ENCODE measurements around the gene AMER2. TPM values are rescaled to one million over a fixed set of nuclear protein-coding genes. Genes with fewer than 3 reads are reported as not detected.
"Not testable (repeated sequence)": the region's sequence is repeated elsewhere in the genome, so short reads cannot be mapped to it uniquely, and the experiment has no call there.

The AMER2 gene
- total and polyA plus RNA-seq, 3 experiments from 2014 or later = not detected

- no peaks in the 10 kb centered on the region for H3K36me3 ChIP-seq (ENCODE audit: insufficient read depth, low read length)
- ChIA-PET POLR2A (no interaction called here), CTCF (no interaction called here)
- no peaks in the 10 kb centered on the region for H3K9me3 ChIP-seq (ENCODE audit: low read length)
- H3K27ac ChIP-seq (ENCODE audit: low read depth, low read length) = no peak overlapping the region
- H3K4me3 Mint-ChIP-seq = no peak overlapping the region
- no peak overlapping the region for H3K4me3 ChIP-seq (ENCODE audit: low read length)
- peaks cover 0 to 3% (median 0%) of the 10 kb centered on the region in 5 donors for H3K9me3 Mint-ChIP-seq
- DNase-seq = no peak
- H3K27me3 Mint-ChIP-seq = peaks cover 43 to 69% of the 10 kb centered on the region in 2 donors
- H3K4me1 Mint-ChIP-seq = peaks cover 9 to 13% (median 9%) of the 10 kb centered on the region in 3 donors
- H3K36me3 Mint-ChIP-seq = no peaks in the 10 kb centered on the region
- H3K27me3 ChIP-seq (ENCODE audit: insufficient read depth, low read length, poor library complexity, severe bottlenecking) = peaks cover 10% of the 10 kb centered on the region
- H3K4me1 ChIP-seq (ENCODE audit: insufficient read depth, low read length) = no peaks in the 10 kb centered on the region
- H3K27ac Mint-ChIP-seq = no peak overlapping the region
Observed at GRCh38 chr13:25170554-25171111, 1.5 kb downstream of the AMER2 start.

GRCh38 chr13:25169951-25170553 is 2.0 kb downstream of the AMER2 start:
- Mint-ChIP-seq H3K4me3 (no peak overlapping the region), H3K27me3 (peaks cover 39 to 67% of the 10 kb centered on the region in 2 donors), H3K9me3 (peaks cover 0 to 3% (median 0%) of the 10 kb centered on the region in 5 donors), H3K4me1 (peaks cover 9 to 13% (median 9%) of the 10 kb centered on the region in 3 donors), H3K36me3 (no peaks in the 10 kb centered on the region), H3K27ac (no peak overlapping the region)
- no peaks in the 10 kb centered on the region for H3K36me3 ChIP-seq (ENCODE audit: insufficient read depth, low read length)
- DNase-seq = no peak
- CTCF ChIA-PET = no interaction called here
- peaks cover 10% of the 10 kb centered on the region for H3K27me3 ChIP-seq (ENCODE audit: insufficient read depth, low read length, poor library complexity, severe bottlenecking)
- H3K4me1 ChIP-seq (ENCODE audit: insufficient read depth, low read length) = no peaks in the 10 kb centered on the region
- H3K9me3 ChIP-seq (ENCODE audit: low read length) = no peaks in the 10 kb centered on the region
- no peak overlapping the region for H3K27ac ChIP-seq (ENCODE audit: low read depth, low read length)
- POLR2A ChIA-PET = no interaction called here
- no peak overlapping the region for H3K4me3 ChIP-seq (ENCODE audit: low read length)

- H3K4me1 ChIP-seq (ENCODE audit: insufficient read depth, low read length) = no peaks in the 10 kb centered on the region
- H3K4me3 Mint-ChIP-seq = no peak overlapping the region
- peaks cover 0 to 3% (median 0%) of the 10 kb centered on the region in 5 donors for H3K9me3 Mint-ChIP-seq
- H3K27ac Mint-ChIP-seq = no peak overlapping the region
- no peak overlapping the region for H3K4me3 ChIP-seq (ENCODE audit: low read length)
- peaks cover 9 to 13% (median 9%) of the 10 kb centered on the region in 3 donors for H3K4me1 Mint-ChIP-seq
- H3K9me3 ChIP-seq (ENCODE audit: low read length) = no peaks in the 10 kb centered on the region
- no peak for DNase-seq
- H3K36me3 Mint-ChIP-seq = no peaks in the 10 kb centered on the region
- H3K27me3 ChIP-seq (ENCODE audit: insufficient read depth, low read length, poor library complexity, severe bottlenecking) = peaks cover 10% of the 10 kb centered on the region
- peaks cover 38 to 62% of the 10 kb centered on the region in 2 donors for H3K27me3 Mint-ChIP-seq
- ChIA-PET CTCF (no interaction called here), POLR2A (no interaction called here)
- H3K27ac ChIP-seq (ENCODE audit: low read depth, low read length) = no peak overlapping the region
- H3K36me3 ChIP-seq (ENCODE audit: insufficient read depth, low read length) = no peaks in the 10 kb centered on the region
Observed at GRCh38 chr13:25169356-25169755, 2.7 kb downstream of the AMER2 start.

- no peak for DNase-seq
- H3K27ac Mint-ChIP-seq = no peak overlapping the region
- no peaks in the 10 kb centered on the region for H3K4me1 ChIP-seq (ENCODE audit: insufficient read depth, low read length)
- H3K36me3 ChIP-seq (ENCODE audit: insufficient read depth, low read length) = no peaks in the 10 kb centered on the region
- peaks cover 9 to 13% (median 9%) of the 10 kb centered on the region in 3 donors for H3K4me1 Mint-ChIP-seq
- peaks cover 34 to 56% of the 10 kb centered on the region in 2 donors for H3K27me3 Mint-ChIP-seq
- H3K9me3 Mint-ChIP-seq = peaks cover 0 to 1% (median 0%) of the 10 kb centered on the region in 5 donors
- H3K4me3 Mint-ChIP-seq = no peak overlapping the region
- H3K9me3 ChIP-seq (ENCODE audit: low read length) = no peaks in the 10 kb centered on the region
- peaks cover 10% of the 10 kb centered on the region for H3K27me3 ChIP-seq (ENCODE audit: insufficient read depth, low read length, poor library complexity, severe bottlenecking)
- CTCF ChIA-PET = no interaction called here
- POLR2A ChIA-PET = no interaction called here
- no peak overlapping the region for H3K27ac ChIP-seq (ENCODE audit: low read depth, low read length)
- no peaks in the 10 kb centered on the region for H3K36me3 Mint-ChIP-seq
- H3K4me3 ChIP-seq (ENCODE audit: low read length) = no peak overlapping the region
Observed at GRCh38 chr13:25168790-25169189, 3.3 kb downstream of the AMER2 start.

GRCh38 chr13:25167382-25168174 is 4.5 kb downstream of the AMER2 start:
- no peak overlapping the region for H3K4me3 Mint-ChIP-seq
- peaks cover 9 to 13% (median 9%) of the 10 kb centered on the region in 3 donors for H3K4me1 Mint-ChIP-seq
- H3K36me3 ChIP-seq (ENCODE audit: insufficient read depth, low read length) = no peaks in the 10 kb centered on the region
- H3K4me1 ChIP-seq (ENCODE audit: insufficient read depth, low read length) = no peaks in the 10 kb centered on the region
- H3K9me3 Mint-ChIP-seq = peaks cover 0 to 1% (median 0%) of the 10 kb centered on the region in 5 donors
- peaks cover 29 to 50% of the 10 kb centered on the region in 2 donors for H3K27me3 Mint-ChIP-seq
- H3K27ac ChIP-seq (ENCODE audit: low read depth, low read length) = no peak overlapping the region
- no peak overlapping the region for H3K4me3 ChIP-seq (ENCODE audit: low read length)
- H3K36me3 Mint-ChIP-seq = no peaks in the 10 kb centered on the region
- ChIA-PET POLR2A (no interaction called here), CTCF (no interaction called here)
- H3K27ac Mint-ChIP-seq = no peak overlapping the region
- H3K27me3 ChIP-seq (ENCODE audit: insufficient read depth, low read length, poor library complexity, severe bottlenecking) = peaks cover 10% of the 10 kb centered on the region
- DNase-seq = no peak
- no peaks in the 10 kb centered on the region for H3K9me3 ChIP-seq (ENCODE audit: low read length)

DNA sequence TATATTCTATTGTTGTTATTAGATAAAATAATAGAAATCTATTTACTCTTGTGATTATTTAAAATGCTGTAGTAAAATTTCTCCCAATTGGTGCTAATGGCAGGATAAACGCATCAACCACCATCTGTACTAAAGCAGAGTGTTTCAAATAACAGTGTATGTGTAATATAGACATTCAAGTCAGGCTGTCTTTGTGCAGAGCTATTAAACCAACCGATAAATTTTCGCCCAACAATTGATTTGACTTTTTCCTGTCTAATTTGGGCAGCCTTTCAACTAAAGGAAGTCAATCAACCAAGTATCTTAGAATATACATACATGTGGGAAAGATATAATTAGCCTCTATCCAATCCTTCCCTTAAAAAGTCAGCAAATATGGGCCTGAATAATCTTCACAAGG is 5.8 kb downstream of the AMER2 start:
- no peaks in the 10 kb centered on the region for H3K36me3 Mint-ChIP-seq
- CTCF ChIA-PET = no interaction called here

GRCh38 chr13:25165663-25166062 is 6.4 kb downstream of the AMER2 start:
- no peak for DNase-seq
- ChIA-PET CTCF (no interaction called here), POLR2A (no interaction called here)
- no peak overlapping the region for H3K27ac ChIP-seq (ENCODE audit: low read depth, low read length)
- no peaks in the 10 kb centered on the region for H3K4me1 ChIP-seq (ENCODE audit: insufficient read depth, low read length)
- no peak overlapping the region for H3K4me3 Mint-ChIP-seq
- H3K36me3 ChIP-seq (ENCODE audit: insufficient read depth, low read length) = no peaks in the 10 kb centered on the region
- H3K27ac Mint-ChIP-seq = no peak overlapping the region
- no peaks in the 10 kb centered on the region for H3K9me3 Mint-ChIP-seq
- peaks cover 3% of the 10 kb centered on the region for H3K27me3 ChIP-seq (ENCODE audit: insufficient read depth, low read length, poor library complexity, severe bottlenecking)
- peaks cover 15 to 46% of the 10 kb centered on the region in 2 donors for H3K27me3 Mint-ChIP-seq
- H3K36me3 Mint-ChIP-seq = no peaks in the 10 kb centered on the region
- no peaks in the 10 kb centered on the region for H3K4me1 Mint-ChIP-seq
- no peaks in the 10 kb centered on the region for H3K9me3 ChIP-seq (ENCODE audit: low read length)
- H3K4me3 ChIP-seq (ENCODE audit: low read length) = no peak overlapping the region

More for the DNA sequence above, 5.8 kb downstream of the AMER2 start:
- Mint-ChIP-seq H3K27me3 (peaks cover 17 to 44% of the 10 kb centered on the region in 2 donors), H3K9me3 (no peaks in the 10 kb centered on the region), H3K4me1 (peaks cover under 1 to 3% (median 2%) of the 10 kb centered on the region in 3 donors), H3K4me3 (no peak overlapping the region), H3K27ac (no peak overlapping the region)
- no peaks in the 10 kb centered on the region for H3K36me3 ChIP-seq (ENCODE audit: insufficient read depth, low read length)
- no peak overlapping the region for H3K27ac ChIP-seq (ENCODE audit: low read depth, low read length)
- H3K27me3 ChIP-seq (ENCODE audit: insufficient read depth, low read length, poor library complexity, severe bottlenecking) = peaks cover 3% of the 10 kb centered on the region
- H3K4me1 ChIP-seq (ENCODE audit: insufficient read depth, low read length) = no peaks in the 10 kb centered on the region
- no peaks in the 10 kb centered on the region for H3K9me3 ChIP-seq (ENCODE audit: low read length)
- no peak overlapping the region for H3K4me3 ChIP-seq (ENCODE audit: low read length)
- POLR2A ChIA-PET = no interaction called here
- DNase-seq = no peak

- H3K27ac ChIP-seq (ENCODE audit: low read depth, low read length); POLR2A ChIA-PET; H3K4me1 Mint-ChIP-seq; H3K36me3 Mint-ChIP-seq; H3K4me3 Mint-ChIP-seq; H3K27me3 ChIP-seq (ENCODE audit: insufficient read depth, low read length, poor library complexity, severe bottlenecking); H3K36me3 ChIP-seq (ENCODE audit: insufficient read depth, low read length); H3K4me3 ChIP-seq (ENCODE audit: low read length); H3K27ac Mint-ChIP-seq; DNase-seq; CTCF ChIA-PET; H3K9me3 ChIP-seq (ENCODE audit: low read length); H3K4me1 ChIP-seq (ENCODE audit: insufficient read depth, low read length); H3K9me3 Mint-ChIP-seq: not testable (repeated sequence)
- H3K27me3 Mint-ChIP-seq = peaks cover 14 to 43% of the 10 kb centered on the region in 2 donors
Observed at GRCh38 chr13:25165163-25165562, 6.9 kb downstream of the AMER2 start.
